Erythroblast (primary cell): ENCODE data around the gene CYFIP2.

Experiments used
- GATA1 ChIP-seq: IDR thresholded peaks from 2 replicates; pipeline ENCODE4 v1.6.1; 2011; ENCODE audit warnings: low read depth, mild to moderate bottlenecking, control low read depth, low read length, moderate library complexity
- POLR2A ChIP-seq: IDR thresholded peaks from 2 replicates; pipeline ENCODE4 v1.6.1; 2011; ENCODE audit warnings: mild to moderate bottlenecking, low read length

- no peak for TF ChIP-seq POLR2A
- no peak for TF ChIP-seq GATA1
These were observed 18.7 kb upstream of the CYFIP2 start for GRCh38 chr5:157247267-157247666.
